GM18519 (cell line): ENCODE measurements around the gene LRPAP1.

ENCODE experiments used
- ATAC-seq: cut with Tn5 transposase; IDR thresholded peaks from one replicate; pipeline ENCODE4 v1.9.1; 2021; ENCODE audit warnings: mild to moderate bottlenecking, moderate library complexity; ENCODE audit not compliant: unreplicated experiment, low FRiP score

The LRPAP1 gene

GRCh38 chr4:3476341-3476747 lies 55.9 kb downstream of the LRPAP1 start:
- no peak for ATAC-seq

DNA sequence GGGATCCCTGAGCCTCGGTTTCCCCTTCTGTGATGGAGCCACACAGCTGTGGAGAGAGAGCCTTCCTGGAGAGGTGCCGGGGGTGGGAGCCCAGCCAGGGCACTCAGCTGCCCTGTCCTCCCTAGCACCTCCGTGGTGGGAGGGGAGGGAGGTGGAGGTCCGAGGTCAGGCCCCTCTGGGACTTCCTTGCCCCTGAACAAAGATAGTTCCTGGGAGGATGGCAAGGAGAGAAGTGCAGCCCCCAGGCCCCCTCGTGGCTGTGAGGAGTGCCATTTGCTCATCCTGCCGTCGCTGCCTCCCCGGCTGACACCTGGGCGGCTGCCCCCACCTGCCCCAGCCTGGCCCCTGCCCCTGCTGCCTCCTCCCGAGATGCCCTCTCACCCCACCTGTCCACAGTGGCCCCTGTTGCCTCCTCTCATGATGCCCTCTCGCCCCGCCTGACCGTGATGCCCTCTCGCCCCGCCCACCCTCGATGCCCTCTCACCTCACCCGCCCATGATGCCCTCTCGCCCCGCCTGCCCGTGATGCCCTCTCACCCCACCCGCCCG lies 56.4 kb downstream of the LRPAP1 start:
- ATAC-seq: no peak

DNA sequence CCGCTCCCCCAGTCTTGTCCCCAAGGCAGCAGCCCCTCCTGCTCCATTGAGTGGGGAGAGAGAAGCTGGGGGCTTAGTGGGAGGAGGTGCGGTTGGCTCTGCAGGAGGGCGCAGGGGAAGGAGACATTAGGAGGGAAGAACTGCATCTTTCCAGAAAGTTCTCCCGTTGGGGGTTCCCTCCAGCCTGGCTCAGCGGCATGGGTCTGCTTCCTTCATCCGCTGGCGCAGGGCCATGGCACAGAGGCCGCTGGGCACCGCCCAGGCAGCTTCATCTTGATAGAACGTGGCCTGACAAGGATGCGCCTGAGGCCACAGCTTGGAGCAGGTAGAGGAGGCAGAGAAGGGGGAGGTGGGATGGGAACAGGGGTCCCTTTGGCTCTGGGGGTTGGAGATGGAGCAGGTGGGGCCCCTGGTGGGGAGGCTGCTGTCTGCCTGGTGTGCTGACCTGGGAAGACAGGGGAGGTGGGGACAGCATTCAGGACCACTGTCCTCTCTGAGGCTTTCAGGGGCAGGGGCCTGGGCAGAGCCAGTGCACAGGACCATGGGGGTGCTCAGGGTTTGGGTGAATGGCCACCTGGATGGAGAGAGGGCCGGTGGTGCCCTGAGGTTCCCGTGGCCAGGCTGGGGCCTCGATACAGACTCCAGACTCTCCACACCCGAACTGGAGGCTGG lies 57.0 kb downstream of the LRPAP1 start:
- ATAC-seq: no peak

DNA sequence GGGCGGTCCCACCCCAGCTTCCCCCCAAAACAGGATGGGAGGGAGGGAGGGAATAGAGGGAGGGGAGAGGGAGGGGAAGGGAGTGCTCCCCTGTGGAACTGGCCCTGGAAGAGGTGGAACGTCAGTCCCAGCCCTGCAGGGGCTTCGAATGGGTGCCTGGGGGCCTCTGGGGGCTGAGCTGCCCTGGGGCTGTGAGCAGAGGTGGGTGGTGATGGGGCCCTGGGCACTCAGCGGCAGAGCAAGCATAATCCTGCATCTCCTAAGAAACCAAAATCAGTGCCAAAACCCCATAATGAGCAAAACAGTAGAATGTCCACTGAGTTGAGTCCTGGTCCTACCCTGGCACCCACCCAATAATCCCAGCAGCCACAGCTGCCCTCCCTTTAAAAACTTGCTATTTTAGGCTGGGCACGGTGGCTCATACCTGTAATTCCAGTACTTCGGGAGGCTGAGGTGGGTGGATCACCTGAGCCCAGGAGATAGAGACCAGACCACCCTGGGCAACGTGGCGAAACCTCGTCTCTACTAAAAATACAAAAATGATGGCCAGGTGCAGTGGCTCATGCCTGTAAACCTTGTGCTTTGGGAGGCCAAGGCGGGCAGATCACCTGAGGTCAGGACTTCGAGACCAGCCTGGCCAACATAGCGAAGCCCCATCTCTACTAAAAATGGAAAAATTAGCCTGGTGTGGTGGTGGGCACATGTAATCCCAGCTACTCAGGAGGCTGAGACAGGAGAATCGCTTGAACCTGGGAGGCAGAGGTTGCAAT lies 58.0 kb downstream of the LRPAP1 start:
- no peak for ATAC-seq

GRCh38 chr4:3473181-3473950 lies 58.9 kb downstream of the LRPAP1 start:
- no peak for ATAC-seq

- no peak for ATAC-seq
Observed at GRCh38 chr4:3472411-3473141, 59.6 kb downstream of the LRPAP1 start.

DNA sequence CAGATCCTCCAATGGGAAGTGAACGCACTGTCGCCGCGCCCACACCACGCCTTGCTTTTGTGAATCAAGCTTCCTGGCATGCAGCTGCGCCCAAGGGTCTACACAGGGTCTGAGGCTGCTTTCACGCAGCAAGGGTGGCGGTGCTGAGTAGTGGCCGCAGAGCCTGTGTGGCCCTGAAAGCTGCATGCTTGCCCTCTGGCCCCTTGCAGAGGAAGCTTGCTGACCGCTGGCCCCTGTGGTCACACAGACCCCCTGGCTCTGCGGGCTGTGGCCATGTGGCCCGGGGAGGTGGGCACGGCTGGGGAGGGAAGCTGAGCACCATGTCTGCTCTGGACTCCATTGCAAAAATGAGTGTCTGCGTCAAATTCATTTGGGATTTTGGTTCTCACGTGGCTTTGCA lies 60.3 kb downstream of the LRPAP1 start:
- no peak for ATAC-seq

DNA sequence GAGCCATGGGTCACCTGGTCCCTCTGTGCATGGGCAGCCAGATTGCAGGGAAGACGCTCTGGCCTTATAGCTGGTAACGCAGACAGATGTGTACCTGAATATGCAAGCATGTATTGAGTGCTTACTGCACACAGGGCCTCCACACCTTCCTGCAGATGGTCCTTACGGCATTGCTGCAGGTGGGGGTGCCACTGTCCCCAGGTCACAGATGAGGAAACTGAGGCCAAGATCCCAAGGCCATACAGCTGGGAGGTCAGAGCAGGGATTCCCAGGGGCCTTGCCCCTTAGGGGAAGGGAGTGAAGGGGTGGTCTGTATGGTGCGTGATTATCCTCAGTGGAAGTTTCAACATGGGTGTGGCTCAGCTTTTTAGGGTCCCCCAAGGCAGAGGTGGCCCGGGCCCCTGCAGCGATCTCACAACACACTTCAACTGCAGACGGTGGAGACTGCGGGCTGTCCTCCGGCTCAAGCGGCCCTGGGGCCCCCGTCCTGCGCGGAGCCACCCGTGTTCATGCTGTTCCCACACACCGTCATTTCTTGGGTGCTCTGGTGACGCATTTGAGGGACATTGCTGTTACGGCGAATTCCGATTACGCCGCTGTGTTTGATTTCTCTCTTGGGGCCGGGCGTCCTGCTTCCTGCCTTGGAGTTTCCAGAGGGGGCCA lies 61.0 kb downstream of the LRPAP1 start:
- ATAC-seq: no peak

GRCh38 chr4:3470244-3471097 lies 61.8 kb downstream of the LRPAP1 start:
- no peak for ATAC-seq

GRCh38 chr4:3469386-3470243 lies 62.6 kb downstream of the LRPAP1 start:
- no peak for ATAC-seq

DNA sequence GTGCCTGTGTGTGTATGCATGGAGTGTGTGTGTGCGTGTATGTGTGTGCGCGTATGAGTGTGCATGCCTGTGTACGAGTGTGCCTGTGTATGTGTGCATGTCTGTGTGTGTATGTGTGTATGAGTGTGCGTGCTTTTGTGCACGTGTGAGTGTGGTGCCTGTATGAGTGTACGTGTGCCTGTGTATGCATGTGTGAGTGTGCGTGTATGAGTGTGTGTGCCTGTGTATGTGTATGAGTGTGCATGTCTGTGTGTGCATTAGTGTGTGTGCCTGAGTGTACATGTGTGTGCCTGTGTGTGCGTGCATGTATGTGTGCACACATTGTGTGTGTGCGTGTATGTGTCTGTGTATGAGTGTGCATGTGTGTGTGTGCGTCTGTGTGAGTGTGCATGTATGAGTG lies 63.4 kb downstream of the LRPAP1 start:
- no peak for ATAC-seq

DNA sequence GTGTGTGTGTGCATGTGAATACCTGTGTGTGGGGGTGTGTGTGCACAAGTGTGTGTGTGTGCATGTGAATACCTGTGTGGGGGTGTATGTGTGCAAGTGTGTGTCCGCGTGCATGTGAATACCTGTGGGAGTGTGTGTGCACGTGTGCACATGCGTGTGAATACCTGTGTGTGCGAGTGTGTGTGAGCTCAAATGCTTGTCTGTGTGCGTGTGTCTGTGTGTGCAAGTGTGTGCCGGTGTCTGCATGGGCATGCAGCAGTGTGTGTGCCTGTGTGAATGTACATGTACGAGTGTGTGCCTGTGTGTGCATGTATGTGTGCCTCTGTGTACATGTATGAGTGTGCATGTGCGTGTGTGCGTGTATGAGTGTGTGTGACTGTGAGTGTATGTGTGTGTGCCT lies 64.1 kb downstream of the LRPAP1 start:
- no peak for ATAC-seq

GRCh38 chr4:3467601-3468031 lies 64.6 kb downstream of the LRPAP1 start:
- no peak for ATAC-seq

DNA sequence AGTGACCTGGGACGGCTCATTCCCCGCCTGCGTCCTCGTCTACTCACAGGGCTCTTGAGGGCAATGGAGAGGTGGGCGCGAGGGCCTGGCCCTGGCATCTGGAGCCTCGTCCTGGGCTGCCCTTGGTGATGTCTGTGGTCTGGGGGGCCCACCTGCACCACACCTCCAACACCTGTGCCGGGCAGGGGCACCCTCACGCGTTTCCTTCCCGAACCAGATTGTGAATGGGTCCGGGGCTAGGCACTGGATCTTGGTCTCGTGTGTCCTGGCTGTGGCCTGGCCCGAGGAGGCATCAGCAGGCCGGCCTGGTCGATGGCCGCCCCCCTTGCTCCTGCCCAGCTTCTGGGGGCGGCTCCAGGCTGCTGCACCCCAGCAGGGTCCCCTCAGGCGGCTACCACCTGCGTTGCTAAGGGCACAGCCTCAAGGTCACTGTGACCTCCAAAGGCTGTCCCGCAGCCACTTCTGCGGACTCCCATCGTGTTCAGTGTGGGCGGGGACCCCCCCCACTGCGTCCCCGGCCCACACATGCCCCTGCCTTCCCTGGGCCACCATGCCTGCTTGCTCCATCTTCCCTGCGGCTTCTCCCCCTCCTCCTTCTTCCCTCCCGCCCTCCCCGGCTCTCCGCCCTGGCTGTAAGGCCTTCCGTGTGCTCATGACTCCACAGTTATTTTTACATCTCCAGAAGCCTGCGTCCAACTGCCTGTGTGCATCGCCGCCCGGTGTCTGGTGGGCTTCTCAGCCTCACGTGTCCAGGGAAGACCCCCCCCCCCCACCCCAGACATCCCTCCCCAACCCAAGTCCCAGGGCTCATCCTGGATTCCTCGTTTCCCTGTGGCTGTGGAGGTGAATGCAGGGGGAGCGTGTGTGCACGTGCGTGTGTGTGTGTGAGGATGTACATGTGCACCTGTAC lies 65.3 kb downstream of the LRPAP1 start:
- ATAC-seq: no peak

DNA sequence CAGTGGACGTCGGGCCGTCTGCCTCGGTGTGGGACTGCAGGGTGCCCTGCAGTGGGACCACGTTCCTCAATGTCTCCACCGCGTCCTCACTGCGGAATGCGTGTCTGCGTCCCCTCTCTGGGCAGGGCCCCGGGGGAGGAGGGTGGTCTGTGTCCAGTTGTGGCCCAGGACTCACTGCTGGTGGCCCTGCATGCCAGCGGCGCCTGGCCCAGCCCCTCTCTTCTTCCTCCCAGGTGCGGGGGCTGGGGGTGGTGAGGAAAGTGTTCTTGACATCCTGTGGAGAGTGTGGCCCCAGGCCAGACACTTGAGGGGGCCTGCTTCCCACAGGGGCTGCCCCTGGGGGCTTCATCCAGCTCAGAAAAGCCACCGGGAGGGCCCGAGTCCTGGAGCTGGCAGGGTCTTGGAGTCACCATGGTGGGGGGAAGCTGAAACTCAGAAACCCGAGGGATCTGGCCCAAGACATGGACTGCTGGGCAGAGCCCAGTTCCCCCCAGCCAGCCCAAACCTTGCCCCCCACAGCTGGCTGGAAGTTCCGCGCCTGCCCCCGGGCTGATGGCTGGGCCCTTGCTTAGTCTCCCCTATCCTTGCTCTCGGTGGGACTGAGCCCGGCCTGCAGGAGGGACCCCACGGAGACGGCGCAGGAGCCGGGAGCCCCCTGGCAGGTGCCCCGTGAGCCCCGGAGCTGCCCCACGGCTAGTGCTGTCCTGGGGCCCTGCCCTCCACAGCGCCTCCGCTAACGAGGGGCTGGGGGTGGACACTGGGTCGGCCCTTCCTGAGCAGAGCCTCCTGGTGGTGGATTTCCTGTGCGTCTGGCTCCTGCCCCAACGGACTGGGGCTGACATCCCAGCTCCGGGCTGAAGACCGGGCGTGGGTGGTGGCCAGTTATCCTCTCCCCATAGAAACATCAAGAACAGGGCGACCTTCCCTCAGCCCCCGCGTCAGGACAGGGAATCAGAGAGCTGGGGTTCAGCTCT lies 66.2 kb downstream of the LRPAP1 start:
- no peak for ATAC-seq
